ENCODE results near the gene PLA2G12A. TPM values are rescaled to one million over a fixed set of nuclear protein-coding genes. Genes with fewer than 3 reads are reported as not detected.

Gene PLA2G12A
- polyA plus RNA-seq, 1 of the 3 experiments (the other 2 are of a cell fraction), result 7.9 TPM

GRCh38 chr4:109701566-109702410, 28.1 kb downstream of the PLA2G12A start:
- H3K36me3 ChIP-seq (replicated peaks in 1 of 2; ENCODE audit: control insufficient read depth in 1 of 2, insufficient read depth in 2 of 2, low read length in 1 of 2), result peaks cover 3 to 10% of the 10 kb centered on the region in 2 experiments
- peak overlapping the region; percentile 74 to 98; a peak in 3 of 4 replicates for H3K4me3 ChIP-seq (ENCODE audit: low read depth in 2 of 2, low read length in 1 of 2)
- peak overlapping the region; percentile 91 for H3K9ac ChIP-seq
- POLR2A ChIA-PET, result no interaction called here
- H2AFZ ChIP-seq (ENCODE audit: low read depth), result peak overlapping the region; percentile 97; the same call in 1 of the 2 replicates
- CTCF ChIA-PET, result interaction anchor here (0.6 to 1.8 kb wide), 10 partner anchors 11 to 296 kb away, joined by 3 to 5 read pairs (median 3); partner anchors contain the start of gene SEC24B
- H3K79me2 ChIP-seq (ENCODE audit: insufficient read depth), result peaks cover 36% of the 10 kb centered on the region; the same call in 1 of the 2 replicates
- H3K4me2 ChIP-seq, result peak overlapping the region; percentile 92
- peak overlapping the region in 1 of 2 experiments; percentile 67; a peak in 1 of 4 replicates for H3K27ac ChIP-seq (ENCODE audit: low read depth in 2 of 2, low read length in 1 of 2)
- no peaks in the 10 kb centered on the region for H3K27me3 ChIP-seq (ENCODE audit: insufficient read depth)
- 94% methylated on average over 21 of the region's 21 CpGs for WGBS (ENCODE audit: low lambda C conversion rate)
- peaks cover 8 to 13% of the 10 kb centered on the region in 2 experiments; a peak in 3 of 4 replicates for H3K4me1 ChIP-seq (ENCODE audit: control insufficient read depth in 1 of 2, insufficient read depth in 2 of 2, low read depth in 1 of 2, low read length in 1 of 2)
- TF ChIP-seq ZBTB33 (IDR thresholded peaks at IDR 0.05; ENCODE audit: borderline replicate concordance, low read depth) (no peak), POLR2AphosphoS5 (IDR thresholded peaks at IDR 0.05; ENCODE audit: low read depth, low read length) (no peak), SMC3 (IDR thresholded peaks at IDR 0.05; ENCODE audit: low read depth, low read length) (no peak), NFIC (IDR thresholded peaks at IDR 0.05; ENCODE audit: borderline replicate concordance) (no peak)
- no peaks in the 10 kb centered on the region for H3K9me2 ChIP-seq
- no peaks in the 10 kb centered on the region for H3K9me3 ChIP-seq
- H3F3A ChIP-seq (replicated peaks; ENCODE audit: insufficient read depth), result peaks cover 20% of the 10 kb centered on the region
- no peak for DNase-seq
- no peaks in the 10 kb centered on the region for H4K20me1 ChIP-seq (ENCODE audit: insufficient read depth)

DNA sequence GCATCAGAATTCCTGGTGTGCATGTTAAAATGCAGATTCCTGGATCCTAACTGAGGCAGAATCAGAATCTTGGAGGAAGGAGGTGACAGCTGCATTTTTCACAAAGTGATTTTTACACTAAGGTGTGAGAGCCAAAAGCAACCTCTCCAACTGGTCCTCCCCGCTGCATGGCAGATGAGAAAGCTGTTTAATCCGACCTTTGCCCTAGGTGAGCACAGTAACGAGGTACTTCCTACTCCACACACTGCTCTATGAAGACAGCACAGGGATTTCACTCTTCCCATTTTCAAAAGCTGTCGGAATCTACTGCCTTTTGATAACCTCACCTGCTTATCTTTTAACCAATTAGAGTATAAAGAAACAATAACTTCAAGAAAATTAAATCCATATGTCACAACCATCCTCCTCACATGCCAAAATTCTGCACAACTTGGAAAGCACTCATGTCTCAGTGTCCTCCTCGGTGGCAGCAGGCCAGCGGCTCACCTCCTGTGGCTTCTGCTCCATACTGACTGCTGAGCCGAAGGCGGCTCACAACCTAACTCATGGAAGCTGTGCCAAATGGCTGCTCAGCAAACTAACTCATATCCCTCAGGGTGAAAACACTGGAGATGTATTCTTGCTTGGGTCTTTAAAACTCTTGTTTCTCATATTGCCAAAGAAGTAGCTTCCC, 30.2 kb downstream of the PLA2G12A start:
- TF ChIP-seq EP300 (IDR thresholded peaks at IDR 0.05; ENCODE audit: borderline replicate concordance in 1 of 2, low read depth in 1 of 2, low read length in 1 of 2) (no peak), GATA2 (CRISPR knock-in tag; IDR thresholded peaks at IDR 0.05) (no peak), USF1 (IDR thresholded peaks at IDR 0.05; ENCODE audit: borderline replicate concordance, low read depth) (no peak), RFX5 (IDR thresholded peaks at IDR 0.05; ENCODE audit: low read length) (no peak), RXRA (IDR thresholded peaks at IDR 0.05; ENCODE audit: borderline replicate concordance, low read depth) (no peak), YY1 (IDR thresholded peaks at IDR 0.05; ENCODE audit: low read depth) (no peak)
- CTCF ChIA-PET, result interaction anchor here (0.5 to 1.8 kb wide), 3 partner anchors 103 to 1585 kb away, joined by 3 to 5 read pairs (median 3); partner anchors contain the start of gene SEC24B
- Histone ChIP-seq H3K36me3 (replicated peaks in 1 of 2; ENCODE audit: control insufficient read depth in 1 of 2, insufficient read depth in 2 of 2, low read length in 1 of 2) (peaks cover 7 to 22% of the 10 kb centered on the region in 2 experiments), H3K9me3 (no peaks in the 10 kb centered on the region), H3K4me1 (ENCODE audit: control insufficient read depth in 1 of 2, insufficient read depth in 2 of 2, low read depth in 1 of 2, low read length in 1 of 2) (peaks cover 8 to 13% of the 10 kb centered on the region in 2 experiments; a peak in 3 of 4 replicates), H3K27ac (ENCODE audit: low read depth in 2 of 2, low read length in 1 of 2) (no peak overlapping the region), H3K4me2 (no peak overlapping the region), H3K9ac (no peak overlapping the region), H2AFZ (ENCODE audit: low read depth) (no peak overlapping the region), H3K4me3 (ENCODE audit: low read depth in 2 of 2, low read length in 1 of 2) (no peak overlapping the region), H4K20me1 (ENCODE audit: insufficient read depth) (no peaks in the 10 kb centered on the region), H3F3A (replicated peaks; ENCODE audit: insufficient read depth) (peaks cover 20% of the 10 kb centered on the region), H3K79me2 (ENCODE audit: insufficient read depth) (peaks cover 36% of the 10 kb centered on the region; the same call in 1 of the 2 replicates), H3K9me2 (no peaks in the 10 kb centered on the region), H3K27me3 (ENCODE audit: insufficient read depth) (no peaks in the 10 kb centered on the region)
- no peak for DNase-seq
- WGBS (ENCODE audit: low lambda C conversion rate), result 89% methylated on average over 8 of the region's 8 CpGs
- POLR2A ChIA-PET, result no interaction called here

All from SK-N-SH (cell line).